ENCODE measurements around the gene ARHGAP15.

DNA sequence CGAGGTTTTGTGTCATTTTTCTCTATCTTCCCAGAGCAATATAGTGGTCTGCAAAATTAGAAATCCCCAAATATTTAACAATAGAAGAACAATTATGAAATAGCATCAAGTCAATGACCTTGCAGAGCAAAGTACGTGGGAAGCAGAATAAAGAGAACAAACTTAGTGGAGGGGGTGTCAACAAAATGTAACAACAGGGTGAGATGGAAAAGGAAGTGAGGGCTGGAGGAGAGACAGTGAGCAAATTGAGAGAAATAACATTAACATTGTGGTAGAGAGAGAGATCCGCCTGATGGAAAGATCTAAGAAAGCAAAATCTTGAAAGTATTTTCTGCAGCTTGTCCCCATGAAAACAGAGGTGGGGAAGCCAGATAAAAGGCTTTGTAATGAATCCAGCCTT is 23.4 kb downstream of the ARHGAP15 start:
- no peak for TF ChIP-seq POLR2A (IDR thresholded peaks at IDR 0.05; ENCODE audit: low read length)
- no peak for TF ChIP-seq GATA1 (IDR thresholded peaks at IDR 0.05; ENCODE audit: low read depth, low read length)

Measured in erythroblast (primary cell).